DOHH2 (cell line): ENCODE results near the gene DDHD1.

Experiments used
- CTCF ChIP-seq: fragments of 200-600 bp; sonication (generic); IDR thresholded peaks from one replicate; pipeline ENCODE4 v1.5.1; 2014; ENCODE audit warnings: antibody characterized with exemption, mild to moderate bottlenecking, low read depth, low read length; ENCODE audit not compliant: poor library complexity, severe bottlenecking
- EZH2phosphoT487 ChIP-seq: fragments of 200-600 bp; sonication (generic); IDR thresholded peaks from 2 replicates; pipeline ENCODE4 v1.6.1; 2017; ENCODE audit warnings: borderline replicate concordance, mild to moderate bottlenecking, antibody characterized with exemption, low read length, moderate library complexity, mixed read lengths

GRCh38 chr14:53186532-53186931, 33.4 kb upstream of the DDHD1 start:
- TF ChIP-seq CTCF (no peak), EZH2phosphoT487 (no peak)
